ENCODE results near the gene RBM44.
"Not testable (repeated sequence)": the region's sequence is repeated elsewhere in the genome, so short reads cannot be mapped to it uniquely, and the experiment has no call there.

RBM44 gene

GRCh38 chr2:237798236-237799059 is at the start of gene RBM44:
RBM44 (plus strand) TSS chr2:237798779; CDS start chr2:237813610, 14,831 bp downstream.
- Histone ChIP-seq H3K79me2 (ENCODE audit: control insufficient read depth, insufficient read depth, low read length, unreplicated experiment) (no peaks in the 10 kb centered on the region), H3K27ac (ENCODE audit: low read depth, low read length) (no peak within 1 kb of the TSS), H3K27me3 (ENCODE audit: insufficient read depth, low read length) (no peaks in the 10 kb centered on the region), H3K36me3 (ENCODE audit: insufficient read depth, low read length) (no peaks in the 10 kb centered on the region), H3K4me1 (ENCODE audit: control insufficient read depth, insufficient read depth, low read length, unreplicated experiment) (no peaks in the 10 kb centered on the region), H2AFZ (ENCODE audit: low read length, unreplicated experiment) (no peak within 1 kb of the TSS), H3K4me3 (ENCODE audit: low read depth, low read length) (no peak within 1 kb of the TSS)

- no peaks in the 10 kb centered on the region for H3K27me3 ChIP-seq (ENCODE audit: insufficient read depth, low read length)
- H3K4me3 ChIP-seq (ENCODE audit: low read depth, low read length) = no peak overlapping the region
- no peak overlapping the region for H3K27ac ChIP-seq (ENCODE audit: low read depth, low read length)
- no peak overlapping the region for H2AFZ ChIP-seq (ENCODE audit: low read length, unreplicated experiment)
- peaks cover 4% of the 10 kb centered on the region for H3K79me2 ChIP-seq (ENCODE audit: control insufficient read depth, insufficient read depth, low read length, unreplicated experiment)
- H3K36me3 ChIP-seq (ENCODE audit: insufficient read depth, low read length) = 0 out of 2 replicates have a peak, but pooled peaks cover 2% of the 10 kb centered on the region
- H3K4me1 ChIP-seq (ENCODE audit: control insufficient read depth, insufficient read depth, low read length, unreplicated experiment) = peaks cover 4% of the 10 kb centered on the region
Observed at GRCh38 chr2:237749002-237749401, 49.6 kb upstream of the RBM44 start.

- H3K36me3 ChIP-seq (ENCODE audit: insufficient read depth, low read length) = peaks cover 8% of the 10 kb centered on the region
Observed at GRCh38 chr2:237749961-237750360, 48.6 kb upstream of the RBM44 start.

GRCh38 chr2:237750441-237750840 is 48.1 kb upstream of the RBM44 start:
- H3K79me2 ChIP-seq (ENCODE audit: control insufficient read depth, insufficient read depth, low read length, unreplicated experiment); H2AFZ ChIP-seq (ENCODE audit: low read length, unreplicated experiment); H3K4me1 ChIP-seq (ENCODE audit: control insufficient read depth, insufficient read depth, low read length, unreplicated experiment); H3K27ac ChIP-seq (ENCODE audit: low read depth, low read length); H3K27me3 ChIP-seq (ENCODE audit: insufficient read depth, low read length); H3K4me3 ChIP-seq (ENCODE audit: low read depth, low read length): not testable (repeated sequence)
- peaks cover 12% of the 10 kb centered on the region for H3K36me3 ChIP-seq (ENCODE audit: insufficient read depth, low read length)

More at GRCh38 chr2:237749961-237750360, 48.6 kb upstream of the RBM44 start:
- Histone ChIP-seq H3K27me3 (ENCODE audit: insufficient read depth, low read length) (no peaks in the 10 kb centered on the region), H3K79me2 (ENCODE audit: control insufficient read depth, insufficient read depth, low read length, unreplicated experiment) (peaks cover 4% of the 10 kb centered on the region), H3K27ac (ENCODE audit: low read depth, low read length) (no peak overlapping the region), H3K4me1 (ENCODE audit: control insufficient read depth, insufficient read depth, low read length, unreplicated experiment) (no peaks in the 10 kb centered on the region), H2AFZ (ENCODE audit: low read length, unreplicated experiment) (no peak overlapping the region), H3K4me3 (ENCODE audit: low read depth, low read length) (no peak overlapping the region)

GRCh38 chr2:237752761-237753165 is 45.8 kb upstream of the RBM44 start:
- Histone ChIP-seq H3K4me3 (ENCODE audit: low read depth, low read length) (no peak overlapping the region), H3K4me1 (ENCODE audit: control insufficient read depth, insufficient read depth, low read length, unreplicated experiment) (no peaks in the 10 kb centered on the region), H3K79me2 (ENCODE audit: control insufficient read depth, insufficient read depth, low read length, unreplicated experiment) (no peaks in the 10 kb centered on the region), H3K27me3 (ENCODE audit: insufficient read depth, low read length) (no peaks in the 10 kb centered on the region), H3K27ac (ENCODE audit: low read depth, low read length) (no peak overlapping the region), H3K36me3 (ENCODE audit: insufficient read depth, low read length) (peaks cover 13% of the 10 kb centered on the region), H2AFZ (ENCODE audit: low read length, unreplicated experiment) (no peak overlapping the region)

- Histone ChIP-seq H3K36me3 (ENCODE audit: insufficient read depth, low read length) (peaks cover 13% of the 10 kb centered on the region), H3K4me1 (ENCODE audit: control insufficient read depth, insufficient read depth, low read length, unreplicated experiment) (no peaks in the 10 kb centered on the region), H3K27me3 (ENCODE audit: insufficient read depth, low read length) (no peaks in the 10 kb centered on the region), H2AFZ (ENCODE audit: low read length, unreplicated experiment) (no peak overlapping the region), H3K27ac (ENCODE audit: low read depth, low read length) (no peak overlapping the region), H3K79me2 (ENCODE audit: control insufficient read depth, insufficient read depth, low read length, unreplicated experiment) (no peaks in the 10 kb centered on the region), H3K4me3 (ENCODE audit: low read depth, low read length) (no peak overlapping the region)
Observed at GRCh38 chr2:237754182-237754581, 44.4 kb upstream of the RBM44 start.

GRCh38 chr2:237754626-237755248 is 43.8 kb upstream of the RBM44 start:
- no peaks in the 10 kb centered on the region for H3K27me3 ChIP-seq (ENCODE audit: insufficient read depth, low read length)
- no peak overlapping the region for H3K27ac ChIP-seq (ENCODE audit: low read depth, low read length)
- H2AFZ ChIP-seq (ENCODE audit: low read length, unreplicated experiment) = no peak overlapping the region
- H3K79me2 ChIP-seq (ENCODE audit: control insufficient read depth, insufficient read depth, low read length, unreplicated experiment) = no peaks in the 10 kb centered on the region
- H3K4me1 ChIP-seq (ENCODE audit: control insufficient read depth, insufficient read depth, low read length, unreplicated experiment) = no peaks in the 10 kb centered on the region
- peaks cover 13% of the 10 kb centered on the region for H3K36me3 ChIP-seq (ENCODE audit: insufficient read depth, low read length)
- H3K4me3 ChIP-seq (ENCODE audit: low read depth, low read length) = no peak overlapping the region

GRCh38 chr2:237757616-237758015 is 41.0 kb upstream of the RBM44 start:
- H2AFZ ChIP-seq (ENCODE audit: low read length, unreplicated experiment) = no peak overlapping the region
- H3K27ac ChIP-seq (ENCODE audit: low read depth, low read length) = no peak overlapping the region
- H3K27me3 ChIP-seq (ENCODE audit: insufficient read depth, low read length) = no peaks in the 10 kb centered on the region
- no peak overlapping the region for H3K4me3 ChIP-seq (ENCODE audit: low read depth, low read length)
- H3K4me1 ChIP-seq (ENCODE audit: control insufficient read depth, insufficient read depth, low read length, unreplicated experiment) = no peaks in the 10 kb centered on the region
- H3K36me3 ChIP-seq (ENCODE audit: insufficient read depth, low read length) = peaks cover 23% of the 10 kb centered on the region
- no peaks in the 10 kb centered on the region for H3K79me2 ChIP-seq (ENCODE audit: control insufficient read depth, insufficient read depth, low read length, unreplicated experiment)

GRCh38 chr2:237758185-237758584 is 40.4 kb upstream of the RBM44 start:
- Histone ChIP-seq H3K4me3 (ENCODE audit: low read depth, low read length) (no peak overlapping the region), H3K36me3 (ENCODE audit: insufficient read depth, low read length) (peaks cover 23% of the 10 kb centered on the region), H3K79me2 (ENCODE audit: control insufficient read depth, insufficient read depth, low read length, unreplicated experiment) (no peaks in the 10 kb centered on the region), H3K27me3 (ENCODE audit: insufficient read depth, low read length) (no peaks in the 10 kb centered on the region), H2AFZ (ENCODE audit: low read length, unreplicated experiment) (no peak overlapping the region), H3K4me1 (ENCODE audit: control insufficient read depth, insufficient read depth, low read length, unreplicated experiment) (no peaks in the 10 kb centered on the region), H3K27ac (ENCODE audit: low read depth, low read length) (no peak overlapping the region)

- Histone ChIP-seq H3K79me2 (ENCODE audit: control insufficient read depth, insufficient read depth, low read length, unreplicated experiment) (no peaks in the 10 kb centered on the region), H2AFZ (ENCODE audit: low read length, unreplicated experiment) (no peak overlapping the region), H3K4me1 (ENCODE audit: control insufficient read depth, insufficient read depth, low read length, unreplicated experiment) (no peaks in the 10 kb centered on the region), H3K27ac (ENCODE audit: low read depth, low read length) (no peak overlapping the region), H3K27me3 (ENCODE audit: insufficient read depth, low read length) (no peaks in the 10 kb centered on the region), H3K4me3 (ENCODE audit: low read depth, low read length) (no peak overlapping the region), H3K36me3 (ENCODE audit: insufficient read depth, low read length) (peaks cover 20% of the 10 kb centered on the region)
Observed at GRCh38 chr2:237759176-237759575, 39.4 kb upstream of the RBM44 start.
